Vagina (tissue), 2 donors: ENCODE results near the gene SUSD6. TPM values are rescaled to one million over a fixed set of nuclear protein-coding genes. Genes with fewer than 3 reads are reported as not detected.

ENCODE experiments used
- DNase-seq, 2 donors: peaks; one replicate each; pipeline ENCODE4 v3.0.0-alpha.2; 2017; ENCODE audit errors: extremely low spot score in 2 of 2
- H3K27ac ChIP-seq: fragments of 200-600 bp; sonication (generic); one replicate; pipeline ENCODE4 v1.5.1; 2019
- H3K27me3 ChIP-seq: fragments of 200-600 bp; sonication (generic); one replicate; pipeline ENCODE4 v1.5.1; 2019
- H3K36me3 ChIP-seq, 2 donors: fragments of 200-600 bp; sonication (generic); one replicate each; pipeline ENCODE4 v1.5.1; 2017 to 2019
- H3K4me1 ChIP-seq: fragments of 200-600 bp; sonication (generic); one replicate; pipeline ENCODE4 v1.5.1; 2019
- H3K4me3 ChIP-seq, 2 donors: fragments of 200-600 bp; sonication (generic); 1 replicate in 1 of 2; 2 replicates in 1 of 2; pipeline ENCODE4 v1.5.1; 2016 to 2019
- H3K9me3 ChIP-seq: fragments of 200-600 bp; sonication (generic); one replicate; pipeline ENCODE4 v1.5.1; 2019
- POLR2A ChIP-seq, 2 donors: fragments of 450-650 bp; IDR thresholded peaks; one replicate each; pipeline ENCODE4 v1.6.1; 2017; ENCODE audit warnings: antibody characterized with exemption in 2 of 2, mild to moderate bottlenecking in 2 of 2, moderate library complexity in 2 of 2
- POLR2AphosphoS5 ChIP-seq, 2 donors: sonication (generic); formaldehyde crosslinking; IDR thresholded peaks; one replicate each; pipeline ENCODE4 v1.9.0; 2017; ENCODE audit warnings: antibody characterized with exemption in 2 of 2, mild to moderate bottlenecking in 2 of 2, low read depth in 1 of 2; ENCODE audit not compliant: insufficient read depth in 1 of 2
- intact Hi-C: fragments of 100-400 bp; cut with DNase I; formaldehyde crosslinking; loops from one replicate; pipeline ENCODE4 v1.15.1; 2023
- total RNA-seq: library from RNA; depleted of rRNA; stranded (reverse); fragments of >200 nt; gene quantifications from one replicate; pipeline ENCODE4 v1.2.3, GENCODE V29; 2016
- TF ChIP-seq, protein P1 (sequence below), 3 experiments: fragments of 450-650 bp in 2 of 3; fragments of 200-600 bp in 1 of 3; sonication (generic) in 1 of 3; IDR thresholded peaks; one replicate each; pipeline ENCODE4 v1.5.1; 2017 to 2019; ENCODE audit warnings: antibody characterized with exemption in 3 of 3, mild to moderate bottlenecking in 2 of 3, moderate library complexity in 2 of 3

The SUSD6 gene
- total RNA-seq, 1 donor from 2014 or later: 36.6 TPM

GRCh38 chr14:69632593-69633151 is 21.3 kb downstream of the SUSD6 start:
- no peak overlapping the region for H3K27ac ChIP-seq
- no peaks in the 10 kb centered on the region for H3K36me3 ChIP-seq
- H3K4me1 ChIP-seq: peaks cover 99% of the 10 kb centered on the region
- intact Hi-C loops: no loop called here
- no peak overlapping the region for H3K4me3 ChIP-seq
- DNase-seq: no peak
- H3K27me3 ChIP-seq: no peaks in the 10 kb centered on the region
- H3K9me3 ChIP-seq: no peaks in the 10 kb centered on the region
- TF ChIP-seq, protein P1, sequence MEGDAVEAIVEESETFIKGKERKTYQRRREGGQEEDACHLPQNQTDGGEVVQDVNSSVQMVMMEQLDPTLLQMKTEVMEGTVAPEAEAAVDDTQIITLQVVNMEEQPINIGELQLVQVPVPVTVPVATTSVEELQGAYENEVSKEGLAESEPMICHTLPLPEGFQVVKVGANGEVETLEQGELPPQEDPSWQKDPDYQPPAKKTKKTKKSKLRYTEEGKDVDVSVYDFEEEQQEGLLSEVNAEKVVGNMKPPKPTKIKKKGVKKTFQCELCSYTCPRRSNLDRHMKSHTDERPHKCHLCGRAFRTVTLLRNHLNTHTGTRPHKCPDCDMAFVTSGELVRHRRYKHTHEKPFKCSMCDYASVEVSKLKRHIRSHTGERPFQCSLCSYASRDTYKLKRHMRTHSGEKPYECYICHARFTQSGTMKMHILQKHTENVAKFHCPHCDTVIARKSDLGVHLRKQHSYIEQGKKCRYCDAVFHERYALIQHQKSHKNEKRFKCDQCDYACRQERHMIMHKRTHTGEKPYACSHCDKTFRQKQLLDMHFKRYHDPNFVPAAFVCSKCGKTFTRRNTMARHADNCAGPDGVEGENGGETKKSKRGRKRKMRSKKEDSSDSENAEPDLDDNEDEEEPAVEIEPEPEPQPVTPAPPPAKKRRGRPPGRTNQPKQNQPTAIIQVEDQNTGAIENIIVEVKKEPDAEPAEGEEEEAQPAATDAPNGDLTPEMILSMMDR (IDR thresholded peaks at IDR 0.05): no peak
- TF ChIP-seq POLR2A (IDR thresholded peaks at IDR 0.05) (no peak), POLR2AphosphoS5 (IDR thresholded peaks at IDR 0.05; ENCODE audit: insufficient read depth in 1 of 2, low read depth in 1 of 2) (no peak)

GRCh38 chr14:69633238-69633637 is 21.8 kb downstream of the SUSD6 start:
- TF ChIP-seq POLR2AphosphoS5 (IDR thresholded peaks at IDR 0.05; ENCODE audit: insufficient read depth in 1 of 2, low read depth in 1 of 2) (no peak), POLR2A (IDR thresholded peaks at IDR 0.05) (no peak)
- TF ChIP-seq, protein P1 (IDR thresholded peaks at IDR 0.05): no peak
- Histone ChIP-seq H3K27ac (no peak overlapping the region), H3K9me3 (no peaks in the 10 kb centered on the region), H3K36me3 (no peaks in the 10 kb centered on the region), H3K4me3 (no peak overlapping the region), H3K27me3 (no peaks in the 10 kb centered on the region), H3K4me1 (peaks cover 100% of the 10 kb centered on the region)
- DNase-seq: no peak
- intact Hi-C loops: no loop called here

DNA sequence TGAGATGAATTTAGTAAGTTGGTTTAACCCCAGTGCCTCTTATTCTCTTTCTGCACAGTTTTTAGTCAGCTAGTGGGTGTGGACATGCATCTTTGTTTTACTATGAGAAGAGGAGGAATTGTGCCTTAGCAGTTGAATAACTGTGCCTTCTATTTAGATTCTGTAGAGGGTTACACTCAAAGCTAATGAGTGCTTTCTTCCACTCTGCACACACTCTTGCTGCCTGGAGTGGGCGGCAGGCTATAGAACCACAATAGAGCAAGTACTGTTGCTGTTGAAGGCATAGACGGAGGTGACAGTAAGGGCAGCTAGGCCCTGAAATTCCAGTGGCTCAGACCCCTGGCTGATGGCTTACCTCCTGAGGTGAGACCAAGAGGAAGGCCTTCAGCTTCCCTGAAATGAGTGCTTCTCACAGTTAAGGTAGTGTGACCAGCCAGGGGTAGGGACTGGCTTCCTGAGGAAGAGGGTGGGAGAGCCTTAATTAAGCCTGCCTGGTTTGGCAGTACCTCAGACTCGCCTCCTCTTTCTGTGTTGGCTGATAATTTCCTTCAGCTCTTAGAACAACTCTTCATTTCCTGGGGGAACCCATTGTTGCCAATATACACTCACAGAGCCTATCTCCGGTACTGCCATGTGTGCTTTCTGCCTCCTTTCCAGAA is 24.7 kb downstream of the SUSD6 start:
- DNase-seq: no peak
- intact Hi-C loops: no loop called here
- Histone ChIP-seq H3K27me3 (no peaks in the 10 kb centered on the region), H3K4me1 (peaks cover 79% of the 10 kb centered on the region), H3K4me3 (no peak overlapping the region), H3K36me3 (no peaks in the 10 kb centered on the region), H3K27ac (peak overlapping the region; percentile 41), H3K9me3 (no peaks in the 10 kb centered on the region)
- TF ChIP-seq, protein P1 (IDR thresholded peaks at IDR 0.05): no peak
- TF ChIP-seq POLR2AphosphoS5 (IDR thresholded peaks at IDR 0.05; ENCODE audit: insufficient read depth in 1 of 2, low read depth in 1 of 2) (no peak), POLR2A (IDR thresholded peaks at IDR 0.05) (no peak)

DNA sequence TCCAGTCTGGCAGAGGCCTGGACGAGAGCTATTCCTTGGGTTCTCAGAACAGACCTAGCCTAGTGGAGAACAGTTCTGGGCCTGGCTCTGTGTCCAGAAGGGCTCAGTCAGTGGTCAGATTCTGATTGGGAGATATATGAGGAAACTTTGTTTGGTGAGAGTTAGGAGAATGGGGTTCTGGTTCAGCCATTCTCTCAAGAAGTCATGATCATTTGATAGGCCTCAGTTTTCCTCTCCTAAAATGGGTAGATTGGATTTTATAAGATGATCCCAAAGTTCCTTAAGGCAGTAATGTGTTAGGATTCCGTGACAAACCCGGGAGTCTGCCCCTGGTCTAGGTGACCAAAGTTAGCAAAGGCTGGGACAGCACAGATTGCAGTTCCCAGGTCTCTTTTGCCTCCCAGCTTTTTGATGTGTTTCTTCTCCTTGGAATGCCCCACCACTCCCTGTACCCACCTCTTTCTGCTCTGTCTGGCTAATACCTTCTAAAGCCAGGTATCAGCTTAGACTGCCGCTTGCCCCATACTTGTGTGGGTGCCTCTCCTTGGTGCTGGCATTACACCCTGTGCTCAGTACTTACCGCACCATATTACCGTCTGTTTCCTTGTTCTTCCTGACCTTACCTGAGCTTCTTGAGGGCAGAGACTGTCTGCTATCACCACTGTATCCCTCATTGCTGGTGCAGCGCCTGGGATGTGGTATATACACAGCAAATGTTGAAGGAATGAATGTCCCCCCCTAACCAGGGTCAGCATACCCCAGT is 25.5 kb downstream of the SUSD6 start:
- DNase-seq: no peak
- Histone ChIP-seq H3K27me3 (no peaks in the 10 kb centered on the region), H3K9me3 (no peaks in the 10 kb centered on the region), H3K36me3 (no peaks in the 10 kb centered on the region), H3K4me1 (peaks cover 71% of the 10 kb centered on the region), H3K4me3 (no peak overlapping the region), H3K27ac (peak overlapping the region; percentile 41)
- TF ChIP-seq POLR2A (IDR thresholded peaks at IDR 0.05) (no peak), POLR2AphosphoS5 (IDR thresholded peaks at IDR 0.05; ENCODE audit: insufficient read depth in 1 of 2, low read depth in 1 of 2) (no peak)
- TF ChIP-seq, protein P1 (IDR thresholded peaks at IDR 0.05): no peak
- intact Hi-C loops: no loop called here
